HG03025 (cell line): Measurements from ENCODE around the gene OR4F17.
"Not testable (repeated sequence)": the region's sequence is repeated elsewhere in the genome, so short reads cannot be mapped to it uniquely, and the experiment has no call there.

Source experiments
- ATAC-seq: cut with Tn5 transposase; IDR thresholded peaks from one replicate; pipeline ENCODE4 v1.9.1; 2021; ENCODE audit warnings: mild to moderate bottlenecking, moderate library complexity; ENCODE audit not compliant: unreplicated experiment, low FRiP score

The OR4F17 gene, protein sequence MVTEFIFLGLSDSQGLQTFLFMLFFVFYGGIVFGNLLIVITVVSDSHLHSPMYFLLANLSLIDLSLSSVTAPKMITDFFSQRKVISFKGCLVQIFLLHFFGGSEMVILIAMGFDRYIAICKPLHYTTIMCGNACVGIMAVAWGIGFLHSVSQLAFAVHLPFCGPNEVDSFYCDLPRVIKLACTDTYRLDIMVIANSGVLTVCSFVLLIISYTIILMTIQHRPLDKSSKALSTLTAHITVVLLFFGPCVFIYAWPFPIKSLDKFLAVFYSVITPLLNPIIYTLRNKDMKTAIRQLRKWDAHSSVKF

DNA sequence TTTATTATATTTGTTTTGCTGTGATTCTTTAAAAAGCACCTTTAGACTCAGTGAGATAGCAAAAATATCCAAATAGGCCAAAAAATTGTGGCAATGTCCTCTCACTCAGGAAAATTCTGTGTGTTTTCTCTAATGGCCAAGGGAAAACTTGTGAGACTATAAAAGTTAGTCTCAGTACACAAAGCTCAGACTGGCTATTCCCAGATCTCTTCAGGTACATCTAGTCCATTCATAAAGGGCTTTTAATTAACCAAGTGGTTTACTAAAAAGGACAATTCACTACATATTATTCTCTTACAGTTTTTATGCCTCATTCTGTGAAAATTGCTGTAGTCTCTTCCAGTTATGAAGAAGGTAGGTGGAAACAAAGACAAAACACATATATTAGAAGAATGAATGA, at the start of gene OR4F17:
TSS of gene OR4F17 (plus strand) at position 301 of the 400 bp plus-strand sequence. CDS start 3,575 bp downstream, outside the sequence.
- ATAC-seq: not testable (repeated sequence)

DNA sequence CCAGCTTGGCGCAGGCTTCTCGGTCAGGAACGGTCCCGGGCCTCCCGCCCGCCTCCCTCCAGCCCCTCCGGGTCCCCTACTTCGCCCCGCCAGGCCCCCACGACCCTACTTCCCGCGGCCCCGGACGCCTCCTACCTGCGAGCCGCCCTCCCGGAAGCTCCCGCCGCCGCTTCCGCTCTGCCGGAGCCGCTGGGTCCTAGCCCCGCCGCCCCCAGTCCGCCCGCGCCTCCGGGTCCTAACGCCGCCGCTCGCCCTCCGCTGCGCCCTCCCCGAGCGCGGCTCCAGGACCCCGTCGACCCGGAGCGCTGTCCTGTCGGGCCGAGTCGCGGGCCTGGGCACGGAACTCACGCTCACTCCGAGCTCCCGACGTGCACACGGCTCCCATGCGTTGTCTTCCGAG, 36.1 kb upstream of the OR4F17 start:
- ATAC-seq: not testable (repeated sequence)

DNA sequence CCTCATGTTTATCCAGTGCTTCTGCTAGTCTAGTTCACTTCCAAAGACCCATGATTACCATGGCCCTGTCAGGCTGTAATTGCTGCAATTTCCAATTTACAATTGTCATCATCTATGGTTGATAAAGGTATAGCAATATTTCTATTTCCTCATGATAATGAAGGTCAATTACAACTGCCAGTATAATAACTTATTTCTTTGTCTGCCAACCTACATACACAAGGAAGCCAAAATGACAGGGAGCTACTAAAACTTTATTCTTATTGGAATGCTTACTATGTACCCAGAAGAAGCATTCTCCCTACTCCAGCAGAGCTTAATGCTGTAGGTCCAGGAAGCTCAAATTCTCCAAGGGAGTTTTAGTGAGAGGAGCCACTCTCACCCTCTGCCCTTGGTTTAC, 24.0 kb upstream of the OR4F17 start:
- not testable (repeated sequence) for ATAC-seq

DNA sequence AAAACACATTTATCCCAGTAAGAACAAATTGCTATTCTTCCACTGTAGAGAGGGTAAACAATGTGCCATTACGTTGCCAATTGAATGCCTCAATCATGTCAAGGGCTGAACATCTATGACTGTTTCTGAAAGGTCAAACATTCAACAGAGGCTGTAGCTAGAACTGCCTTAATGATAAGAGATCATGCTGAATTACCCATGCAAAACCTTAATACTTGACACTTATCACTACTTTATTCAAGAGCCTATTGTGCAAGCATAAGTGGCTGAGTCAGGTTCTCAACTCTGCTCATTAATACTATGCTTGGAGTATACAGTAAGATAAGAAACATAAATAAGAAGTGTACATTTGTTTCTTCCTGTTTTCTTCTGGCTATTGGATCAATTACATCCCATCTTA, 23.3 kb upstream of the OR4F17 start:
- ATAC-seq: not testable (repeated sequence)

DNA sequence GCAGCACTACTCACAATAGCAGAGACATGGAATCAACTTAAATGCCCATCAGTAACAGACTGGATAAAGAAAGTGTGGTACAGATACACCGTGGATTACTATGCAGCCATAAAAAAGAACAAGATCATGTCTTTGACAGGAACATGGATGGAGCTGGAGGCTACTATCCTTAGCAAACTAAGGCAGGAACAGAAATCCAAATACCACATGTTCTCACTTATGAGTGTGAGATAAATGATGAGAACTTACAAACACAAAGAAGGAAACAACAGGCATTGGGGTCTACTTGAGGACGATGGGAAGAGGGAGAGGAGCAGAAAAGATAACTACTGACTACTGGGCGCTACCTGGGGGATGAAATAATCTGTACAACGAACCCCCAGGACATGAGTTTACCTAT, 16.2 kb upstream of the OR4F17 start:
- not testable (repeated sequence) for ATAC-seq

DNA sequence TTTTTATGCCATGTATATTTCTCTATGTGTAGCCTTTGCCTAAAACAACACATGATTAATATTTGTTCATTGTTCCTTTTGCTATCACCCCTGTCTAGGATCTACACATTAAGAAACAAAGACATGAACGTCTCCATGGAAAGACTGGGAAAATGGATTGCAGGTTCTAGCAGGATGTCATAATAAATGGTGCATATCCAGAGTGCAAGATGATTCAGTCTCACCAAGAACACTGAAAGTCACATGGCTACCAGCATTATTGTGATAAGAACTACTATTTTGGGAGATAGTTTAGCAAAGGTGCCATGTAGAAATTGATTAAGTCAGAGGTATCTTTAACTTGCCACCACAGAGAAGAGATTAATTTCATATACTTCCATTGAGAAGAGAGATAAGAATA, 12.1 kb upstream of the OR4F17 start:
- ATAC-seq: not testable (repeated sequence)

DNA sequence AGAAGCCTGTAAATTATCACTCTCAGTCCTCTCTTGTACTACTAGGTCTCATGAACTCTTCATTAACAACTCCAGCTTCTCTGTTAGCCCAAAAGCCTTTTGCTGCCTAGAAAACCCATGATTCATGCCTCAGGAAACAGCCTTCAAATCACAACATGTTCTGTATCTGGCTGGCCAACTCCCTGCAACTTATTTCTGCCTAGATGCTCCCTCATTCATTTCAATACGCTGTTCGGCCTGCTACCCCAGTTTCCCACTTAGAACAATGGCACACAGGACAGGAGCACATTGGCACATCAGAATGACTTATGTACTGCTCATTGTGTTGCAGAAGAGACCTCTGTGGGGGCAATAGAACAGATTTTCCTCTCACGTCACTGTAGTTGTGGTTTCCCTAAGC, 9.3 kb upstream of the OR4F17 start:
- not testable (repeated sequence) for ATAC-seq

DNA sequence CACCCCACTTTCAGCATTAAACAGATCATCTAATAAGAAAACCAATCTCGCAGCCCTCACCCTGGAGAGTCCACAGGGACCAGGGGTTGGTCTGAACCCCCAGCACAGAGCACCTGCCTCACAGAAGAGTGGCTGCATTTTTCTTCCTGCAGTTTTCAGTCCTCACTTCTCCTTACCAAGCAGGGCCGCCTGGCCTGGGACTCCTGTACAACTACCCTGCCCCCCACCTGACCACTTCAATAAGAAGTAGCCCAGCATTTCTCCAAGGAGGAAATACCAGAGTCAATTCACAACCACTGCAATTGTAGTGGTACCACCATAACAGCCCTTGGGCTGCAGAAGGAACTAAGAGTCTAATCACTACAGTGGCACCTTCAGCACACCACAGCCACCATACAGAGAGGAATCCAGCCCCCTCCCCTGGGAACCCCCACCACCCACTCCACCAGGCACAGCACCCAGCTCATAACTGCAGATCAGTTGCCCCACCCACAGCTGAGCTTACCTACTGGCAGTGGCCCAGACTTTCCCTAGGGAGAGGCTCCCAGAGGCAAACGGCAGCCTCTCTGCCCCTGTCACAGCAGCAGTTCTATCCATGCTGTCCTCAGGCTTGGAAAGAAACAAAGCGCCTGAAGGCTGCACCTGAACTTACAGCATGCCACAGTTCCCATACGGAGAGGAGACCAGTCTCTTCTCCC, 13.7 kb downstream of the OR4F17 start:
- ATAC-seq: not testable (repeated sequence)
